GM23338 (cell line): ENCODE results near the gene TNFRSF19. TPM values are rescaled to one million over a fixed set of nuclear protein-coding genes. Genes with fewer than 3 reads are reported as not detected.

ENCODE experiments used
- ATAC-seq: fragments of 200-7000 bp; cut with Tn5 transposase; 3 replicates; pipeline ENCODE4 v1.9.1; 2020
- DNase-seq: peaks from one replicate; pipeline ENCODE4 v3.0.0-alpha.2; 2015; ENCODE audit warnings: low spot score
- H2AFZ ChIP-seq: fragments of 200-600 bp; sonication (generic); 2 replicates; pipeline ENCODE4 v1.8.0; 2016; ENCODE audit warnings: antibody characterized with exemption, mild to moderate bottlenecking, moderate library complexity
- H3F3A ChIP-seq: fragments of 200-600 bp; sonication (generic); replicated peaks from 2 replicates; pipeline ENCODE4 v1.8.0; 2017; ENCODE audit warnings: antibody characterized with exemption, mixed run types, low read depth
- H3K27ac ChIP-seq: fragments of 200-600 bp; sonication (generic); 2 replicates; pipeline ENCODE4 v1.6.1; 2016; ENCODE audit warnings: low read depth
- H3K27me3 ChIP-seq: fragments of 200-600 bp; sonication (generic); 2 replicates; pipeline ENCODE4 v1.8.0; 2016; ENCODE audit warnings: mild to moderate bottlenecking, mixed run types, moderate library complexity; ENCODE audit not compliant: insufficient read depth
- H3K36me3 ChIP-seq: fragments of 200-600 bp; sonication (generic); 2 replicates; pipeline ENCODE4 v1.8.0; 2016; ENCODE audit warnings: mild to moderate bottlenecking; ENCODE audit not compliant: insufficient read depth
- H3K4me1 ChIP-seq: fragments of 200-600 bp; sonication (generic); 2 replicates; pipeline ENCODE4 v1.8.0; 2016; ENCODE audit warnings: mild to moderate bottlenecking, moderate library complexity; ENCODE audit not compliant: insufficient read depth
- H3K4me2 ChIP-seq: fragments of 200-600 bp; sonication (generic); 2 replicates; pipeline ENCODE4 v1.7.1; 2017; ENCODE audit warnings: mixed run types
- H3K4me3 ChIP-seq: fragments of 200-600 bp; sonication (generic); 2 replicates; pipeline ENCODE4 v1.6.1; 2016; ENCODE audit warnings: mixed run types
- H3K79me2 ChIP-seq: fragments of 200-600 bp; sonication (generic); replicated peaks from 2 replicates; pipeline ENCODE4 v1.8.0; 2017; ENCODE audit warnings: mild to moderate bottlenecking; ENCODE audit not compliant: insufficient read depth
- H3K9me2 ChIP-seq: fragments of 200-600 bp; sonication (generic); 2 replicates; pipeline ENCODE4 v1.8.0; 2017; ENCODE audit not compliant: insufficient read depth
- H4K20me1 ChIP-seq: fragments of 200-600 bp; sonication (generic); replicated peaks from 2 replicates; pipeline ENCODE4 v1.8.0; 2017; ENCODE audit warnings: mild to moderate bottlenecking; ENCODE audit not compliant: insufficient read depth
- H3K27ac Mint-ChIP-seq: 2 replicates; pipeline ENCODE4 v1.8.0; 2020; ENCODE audit warnings: inconsistent platforms, mild to moderate bottlenecking, moderate library complexity, mixed read lengths
- H3K27me3 Mint-ChIP-seq: 3 replicates; pipeline ENCODE4 v1.8.0; 2022; ENCODE audit warnings: low read depth, mild to moderate bottlenecking, moderate library complexity, mixed read lengths, inconsistent platforms; ENCODE audit not compliant: insufficient read depth, poor library complexity
- H3K36me3 Mint-ChIP-seq: 3 replicates; pipeline ENCODE4 v1.8.0; 2021; ENCODE audit warnings: low read depth, mild to moderate bottlenecking, inconsistent platforms, moderate library complexity, mixed read lengths
- H3K4me1 Mint-ChIP-seq: 3 replicates; pipeline ENCODE4 v1.8.0; 2020; ENCODE audit warnings: mild to moderate bottlenecking, inconsistent platforms, mixed read lengths
- H3K4me3 Mint-ChIP-seq: 3 replicates; pipeline ENCODE4 v1.8.0; 2021; ENCODE audit warnings: moderate library complexity, mild to moderate bottlenecking, inconsistent platforms, mixed read lengths
- H3K9me3 Mint-ChIP-seq: 3 replicates; pipeline ENCODE4 v1.8.0; 2020; ENCODE audit warnings: moderate library complexity, mild to moderate bottlenecking, inconsistent platforms, mixed read lengths
- CREB1 ChIP-seq: fragments of 250-450 bp; sonication (Bioruptor Pico); IDR thresholded peaks from 2 replicates; pipeline ENCODE4 v1.5.0; 2020; ENCODE audit warnings: low read depth, mild to moderate bottlenecking, moderate library complexity
- ETS1 ChIP-seq: IDR thresholded peaks from 2 replicates; pipeline ENCODE4 v1.6.1; 2016; ENCODE audit warnings: antibody characterized with exemption
- EZH2 ChIP-seq: fragments of 200-600 bp; sonication (generic); IDR thresholded peaks from one replicate; pipeline ENCODE4 v1.8.0; 2017; ENCODE audit warnings: antibody characterized with exemption, mild to moderate bottlenecking, low read depth; ENCODE audit not compliant: unreplicated experiment
- EZH2phosphoT487 ChIP-seq: fragments of 200-600 bp; sonication (generic); IDR thresholded peaks from one replicate; pipeline ENCODE4 v1.8.1; 2018; ENCODE audit warnings: antibody characterized with exemption; ENCODE audit not compliant: unreplicated experiment
- JUNB ChIP-seq: IDR thresholded peaks from one replicate; pipeline ENCODE4 v1.6.1; 2016; ENCODE audit warnings: antibody characterized with exemption; ENCODE audit not compliant: unreplicated experiment
- NANOG ChIP-seq: IDR thresholded peaks from 2 replicates; pipeline ENCODE4 v1.6.1; 2016; ENCODE audit warnings: antibody characterized with exemption, borderline replicate concordance
- POLR2AphosphoS5 ChIP-seq: IDR thresholded peaks from 2 replicates; pipeline ENCODE4 v1.6.1; 2016; ENCODE audit warnings: antibody characterized with exemption, low read depth
- REST ChIP-seq: IDR thresholded peaks from one replicate; pipeline ENCODE4 v1.6.1; 2018; ENCODE audit warnings: antibody characterized with exemption; ENCODE audit not compliant: unreplicated experiment
- STAT1 ChIP-seq: IDR thresholded peaks from one replicate; pipeline ENCODE4 v1.6.1; 2016; ENCODE audit warnings: antibody characterized with exemption; ENCODE audit not compliant: unreplicated experiment
- ZNF114 ChIP-seq: fragments of 250-450 bp; sonication (Bioruptor Pico); IDR thresholded peaks from 2 replicates; pipeline ENCODE4 v1.5.0; 2020; ENCODE audit warnings: mild to moderate bottlenecking, moderate library complexity
- ZNF331 ChIP-seq: fragments of 250-450 bp; sonication (Bioruptor Pico); IDR thresholded peaks from 2 replicates; pipeline ENCODE4 v1.5.0; 2020; ENCODE audit warnings: low read depth, mild to moderate bottlenecking, moderate library complexity
- polyA plus RNA-seq: library from polyadenylated mRNA; unstranded; fragments of >200 nt; fragmentation: Nextera tagmentation; extraction: Ambion mirVana; gene quantifications from 2 replicates; pipeline ENCODE4 v1.2.1, GENCODE V29; 2016
- total RNA-seq: library from RNA; depleted of rRNA; stranded (reverse); fragments of >200 nt; shearing (Covaris generic); gene quantifications from 2 replicates; pipeline ENCODE4 v1.2.3, GENCODE V29; 2014
- TF ChIP-seq, protein P1 (sequence below): fragments of 250-450 bp; sonication (Bioruptor Pico); IDR thresholded peaks from 2 replicates; pipeline ENCODE4 v1.5.0; 2020; ENCODE audit warnings: mild to moderate bottlenecking, moderate library complexity
- TF ChIP-seq, protein P2 (sequence below), 2 experiments: fragments of 200-600 bp in 1 of 2; sonication (generic) in 1 of 2; conservative IDR thresholded peaks; 2 replicates each; pipeline versions ENCODE4 v1.5.1 to v1.6.1; 2016 to 2017; ENCODE audit warnings: antibody characterized with exemption in 2 of 2, low read depth in 2 of 2, mild to moderate bottlenecking in 2 of 2, moderate library complexity in 1 of 2

The TNFRSF19 gene
- total and polyA plus RNA-seq, 2 experiments from 2014 or later = 0.21 to 0.35 TPM

DNA sequence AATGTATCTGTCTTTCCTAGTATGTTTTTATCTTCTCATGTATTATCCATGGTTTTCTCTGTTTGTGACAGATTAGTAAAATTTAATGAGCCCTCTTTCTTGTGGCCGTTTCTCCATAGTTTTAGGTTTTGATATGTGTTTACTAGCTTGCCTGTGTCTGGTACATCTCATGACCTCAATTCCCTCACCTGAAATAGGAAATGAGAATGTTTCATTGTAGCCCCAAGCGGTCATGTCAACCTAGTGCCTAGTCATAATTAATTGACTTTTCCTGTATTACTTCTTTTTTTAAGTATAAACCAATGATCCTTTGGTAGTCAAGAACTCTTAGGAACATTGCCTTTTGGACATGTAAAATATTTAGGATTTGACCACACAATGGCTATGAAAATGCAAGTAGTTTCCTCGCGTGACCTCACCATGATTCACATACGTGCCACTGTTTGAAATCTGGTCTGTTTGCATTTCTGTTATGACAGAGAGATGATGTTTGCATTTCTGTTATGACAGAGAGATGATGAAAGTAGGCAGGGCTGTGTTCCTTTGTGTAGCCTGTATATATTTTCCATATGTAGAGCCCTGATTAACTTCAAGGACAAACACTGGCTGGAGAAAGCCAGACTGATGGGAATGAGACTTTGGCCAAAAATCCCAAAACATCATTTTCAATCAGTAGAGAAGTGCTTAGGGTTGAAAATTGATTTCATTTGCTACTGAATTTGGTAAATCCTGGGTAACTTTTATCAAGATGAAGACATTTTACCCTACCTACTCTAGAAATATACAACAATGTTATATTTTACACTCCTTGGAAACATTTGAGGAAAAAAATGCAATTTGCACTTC lies 104.8 kb downstream of the TNFRSF19 start:
- Histone ChIP-seq H3K4me2 (no peak overlapping the region), H3K27ac (no peak overlapping the region), H3K27me3 (no peaks in the 10 kb centered on the region), H3F3A (no peaks in the 10 kb centered on the region), H3K4me1 (peaks cover 14% of the 10 kb centered on the region), H3K79me2 (no peaks in the 10 kb centered on the region), H2AFZ (no peak overlapping the region), H3K9me2 (no peaks in the 10 kb centered on the region), H3K36me3 (0 out of 2 replicates have a peak, but pooled peaks cover 5% of the 10 kb centered on the region), H3K4me3 (no peak overlapping the region), H4K20me1 (no peaks in the 10 kb centered on the region)
- peaks cover 16% of the 10 kb centered on the region for H3K4me1 Mint-ChIP-seq
- DNase-seq (no peak), ATAC-seq (no peak)
- peaks cover 28% of the 10 kb centered on the region for H3K9me3 Mint-ChIP-seq
- no peak overlapping the region for H3K27ac Mint-ChIP-seq
- no peaks in the 10 kb centered on the region for H3K27me3 Mint-ChIP-seq
- no peak for TF ChIP-seq JUNB
- no peak for TF ChIP-seq EZH2phosphoT487
- TF ChIP-seq REST = no peak
- no peak for TF ChIP-seq CREB1
- TF ChIP-seq EZH2 = no peak
- no peak for TF ChIP-seq NANOG
- TF ChIP-seq POLR2AphosphoS5 = no peak
- no peak for TF ChIP-seq ZNF331 (CRISPR knock-in tag)
- TF ChIP-seq, protein P1, sequence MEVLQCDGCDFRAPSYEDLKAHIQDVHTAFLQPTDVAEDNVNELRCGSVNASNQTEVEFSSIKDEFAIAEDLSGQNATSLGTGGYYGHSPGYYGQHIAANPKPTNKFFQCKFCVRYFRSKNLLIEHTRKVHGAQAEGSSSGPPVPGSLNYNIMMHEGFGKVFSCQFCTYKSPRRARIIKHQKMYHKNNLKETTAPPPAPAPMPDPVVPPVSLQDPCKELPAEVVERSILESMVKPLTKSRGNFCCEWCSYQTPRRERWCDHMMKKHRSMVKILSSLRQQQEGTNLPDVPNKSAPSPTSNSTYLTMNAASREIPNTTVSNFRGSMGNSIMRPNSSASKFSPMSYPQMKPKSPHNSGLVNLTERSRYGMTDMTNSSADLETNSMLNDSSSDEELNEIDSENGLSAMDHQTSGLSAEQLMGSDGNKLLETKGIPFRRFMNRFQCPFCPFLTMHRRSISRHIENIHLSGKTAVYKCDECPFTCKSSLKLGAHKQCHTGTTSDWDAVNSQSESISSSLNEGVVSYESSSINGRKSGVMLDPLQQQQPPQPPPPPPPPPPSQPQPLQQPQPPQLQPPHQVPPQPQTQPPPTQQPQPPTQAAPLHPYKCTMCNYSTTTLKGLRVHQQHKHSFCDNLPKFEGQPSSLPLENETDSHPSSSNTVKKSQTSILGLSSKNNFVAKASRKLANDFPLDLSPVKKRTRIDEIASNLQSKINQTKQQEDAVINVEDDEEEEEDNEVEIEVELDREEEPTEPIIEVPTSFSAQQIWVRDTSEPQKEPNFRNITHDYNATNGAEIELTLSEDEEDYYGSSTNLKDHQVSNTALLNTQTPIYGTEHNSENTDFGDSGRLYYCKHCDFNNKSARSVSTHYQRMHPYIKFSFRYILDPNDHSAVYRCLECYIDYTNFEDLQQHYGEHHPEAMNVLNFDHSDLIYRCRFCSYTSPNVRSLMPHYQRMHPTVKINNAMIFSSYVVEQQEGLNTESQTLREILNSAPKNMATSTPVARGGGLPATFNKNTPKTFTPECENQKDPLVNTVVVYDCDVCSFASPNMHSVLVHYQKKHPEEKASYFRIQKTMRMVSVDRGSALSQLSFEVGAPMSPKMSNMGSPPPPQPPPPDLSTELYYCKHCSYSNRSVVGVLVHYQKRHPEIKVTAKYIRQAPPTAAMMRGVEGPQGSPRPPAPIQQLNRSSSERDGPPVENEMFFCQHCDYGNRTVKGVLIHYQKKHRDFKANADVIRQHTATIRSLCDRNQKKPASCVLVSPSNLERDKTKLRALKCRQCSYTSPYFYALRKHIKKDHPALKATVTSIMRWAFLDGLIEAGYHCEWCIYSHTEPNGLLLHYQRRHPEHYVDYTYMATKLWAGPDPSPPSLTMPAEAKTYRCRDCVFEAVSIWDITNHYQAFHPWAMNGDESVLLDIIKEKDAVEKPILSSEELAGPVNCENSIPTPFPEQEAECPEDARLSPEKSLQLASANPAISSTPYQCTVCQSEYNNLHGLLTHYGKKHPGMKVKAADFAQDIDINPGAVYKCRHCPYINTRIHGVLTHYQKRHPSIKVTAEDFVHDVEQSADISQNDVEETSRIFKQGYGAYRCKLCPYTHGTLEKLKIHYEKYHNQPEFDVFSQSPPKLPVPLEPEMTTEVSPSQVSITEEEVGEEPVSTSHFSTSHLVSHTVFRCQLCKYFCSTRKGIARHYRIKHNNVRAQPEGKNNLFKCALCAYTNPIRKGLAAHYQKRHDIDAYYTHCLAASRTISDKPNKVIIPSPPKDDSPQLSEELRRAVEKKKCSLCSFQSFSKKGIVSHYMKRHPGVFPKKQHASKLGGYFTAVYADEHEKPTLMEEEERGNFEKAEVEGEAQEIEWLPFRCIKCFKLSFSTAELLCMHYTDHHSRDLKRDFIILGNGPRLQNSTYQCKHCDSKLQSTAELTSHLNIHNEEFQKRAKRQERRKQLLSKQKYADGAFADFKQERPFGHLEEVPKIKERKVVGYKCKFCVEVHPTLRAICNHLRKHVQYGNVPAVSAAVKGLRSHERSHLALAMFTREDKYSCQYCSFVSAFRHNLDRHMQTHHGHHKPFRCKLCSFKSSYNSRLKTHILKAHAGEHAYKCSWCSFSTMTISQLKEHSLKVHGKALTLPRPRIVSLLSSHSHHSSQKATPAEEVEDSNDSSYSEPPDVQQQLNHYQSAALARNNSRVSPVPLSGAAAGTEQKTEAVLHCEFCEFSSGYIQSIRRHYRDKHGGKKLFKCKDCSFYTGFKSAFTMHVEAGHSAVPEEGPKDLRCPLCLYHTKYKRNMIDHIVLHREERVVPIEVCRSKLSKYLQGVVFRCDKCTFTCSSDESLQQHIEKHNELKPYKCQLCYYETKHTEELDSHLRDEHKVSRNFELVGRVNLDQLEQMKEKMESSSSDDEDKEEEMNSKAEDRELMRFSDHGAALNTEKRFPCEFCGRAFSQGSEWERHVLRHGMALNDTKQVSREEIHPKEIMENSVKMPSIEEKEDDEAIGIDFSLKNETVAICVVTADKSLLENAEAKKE = no peak
- TF ChIP-seq ZNF114 (CRISPR knock-in tag) = no peak
- no peak for TF ChIP-seq STAT1
- TF ChIP-seq ETS1 = no peak
- TF ChIP-seq, protein P2, sequence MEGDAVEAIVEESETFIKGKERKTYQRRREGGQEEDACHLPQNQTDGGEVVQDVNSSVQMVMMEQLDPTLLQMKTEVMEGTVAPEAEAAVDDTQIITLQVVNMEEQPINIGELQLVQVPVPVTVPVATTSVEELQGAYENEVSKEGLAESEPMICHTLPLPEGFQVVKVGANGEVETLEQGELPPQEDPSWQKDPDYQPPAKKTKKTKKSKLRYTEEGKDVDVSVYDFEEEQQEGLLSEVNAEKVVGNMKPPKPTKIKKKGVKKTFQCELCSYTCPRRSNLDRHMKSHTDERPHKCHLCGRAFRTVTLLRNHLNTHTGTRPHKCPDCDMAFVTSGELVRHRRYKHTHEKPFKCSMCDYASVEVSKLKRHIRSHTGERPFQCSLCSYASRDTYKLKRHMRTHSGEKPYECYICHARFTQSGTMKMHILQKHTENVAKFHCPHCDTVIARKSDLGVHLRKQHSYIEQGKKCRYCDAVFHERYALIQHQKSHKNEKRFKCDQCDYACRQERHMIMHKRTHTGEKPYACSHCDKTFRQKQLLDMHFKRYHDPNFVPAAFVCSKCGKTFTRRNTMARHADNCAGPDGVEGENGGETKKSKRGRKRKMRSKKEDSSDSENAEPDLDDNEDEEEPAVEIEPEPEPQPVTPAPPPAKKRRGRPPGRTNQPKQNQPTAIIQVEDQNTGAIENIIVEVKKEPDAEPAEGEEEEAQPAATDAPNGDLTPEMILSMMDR (conservative IDR thresholded peaks at IDR 0.05; ENCODE audit: low read depth in 2 of 2) = no peak
- H3K4me3 Mint-ChIP-seq = no peak overlapping the region
- H3K36me3 Mint-ChIP-seq = peaks cover 20% of the 10 kb centered on the region
